Measurements from ENCODE around the gene HTRA3. TPM values are rescaled to one million over a fixed set of nuclear protein-coding genes. Genes with fewer than 3 reads are reported as not detected.

Gene HTRA3
- total and polyA plus RNA-seq, 2 of the 8 experiments (the other 6 are each of a cell fraction or from before 2014, with no cell fraction given) = 3.2 to 5.8 TPM

DNA sequence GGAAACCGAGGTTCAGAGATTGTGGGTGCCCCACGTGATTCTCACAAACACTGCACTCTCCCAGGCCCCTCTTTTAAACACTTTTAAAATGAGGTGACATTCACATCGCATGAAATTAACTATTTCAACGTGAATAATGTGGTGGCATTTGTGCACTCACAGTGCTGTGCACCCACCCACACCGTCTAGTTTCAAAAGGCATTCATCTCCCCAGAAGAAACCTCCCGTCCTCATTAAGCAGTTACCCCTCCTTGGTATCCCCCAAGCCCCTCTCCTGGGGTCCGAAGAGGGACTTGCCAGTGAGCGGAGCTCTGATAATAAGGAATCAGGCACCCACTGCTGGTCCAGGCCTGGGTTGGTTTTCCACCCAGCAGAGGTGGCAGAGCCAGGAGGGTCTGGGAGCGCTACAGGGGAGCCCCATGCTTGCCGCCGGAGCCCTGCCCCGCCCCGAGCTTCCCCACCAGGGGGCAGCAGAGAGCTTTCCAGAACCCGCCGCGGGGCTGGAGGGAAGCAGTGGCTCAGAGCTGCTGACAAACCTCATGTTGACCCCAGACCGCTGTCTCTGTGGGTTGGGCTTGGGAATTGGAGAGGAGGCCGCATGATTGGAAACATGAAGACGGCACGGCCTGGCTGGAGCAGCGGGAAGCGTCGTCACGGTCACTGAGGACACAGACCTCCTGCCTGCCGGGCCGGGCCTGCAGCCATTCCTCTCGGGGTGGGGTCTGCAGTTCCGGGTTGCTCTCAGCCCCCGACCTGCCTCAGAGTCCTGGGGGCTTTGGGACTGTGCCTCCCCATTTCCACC, 27.5 kb upstream of the HTRA3 start:
- H3K23me2 ChIP-seq (ENCODE audit: low read depth, low read length) = no peaks in the 10 kb centered on the region
- no peak overlapping the region for H3K4me3 ChIP-seq (ENCODE audit: extremely low read depth in 1 of 4, insufficient read depth in 2 of 4, low read depth in 3 of 4, low read length in 4 of 4)
- no peak overlapping the region for H2AK5ac ChIP-seq (ENCODE audit: low read depth, low read length)
- H2BK5ac ChIP-seq (ENCODE audit: low read depth, low read length) = no peak overlapping the region
- H3K27me3 ChIP-seq (replicated peaks in 1 of 4; ENCODE audit: control insufficient read depth in 3 of 4, extremely low read depth in 1 of 4, insufficient read depth in 3 of 4, low read length in 3 of 4) = no peaks in the 10 kb centered on the region
- H2BK20ac ChIP-seq (ENCODE audit: low read length) = no peak overlapping the region
- H3K14ac ChIP-seq (ENCODE audit: insufficient read length) = no peak overlapping the region
- CTCF ChIA-PET (ENCODE audit: partially characterized antibody) = interaction anchor here (0.6 to 4.4 kb wide), 34 partner anchors 12 to 232 kb away, joined by 3 to 33 read pairs (median 4); no protein-coding TSS in a partner anchor
- H2AFZ ChIP-seq (ENCODE audit: low read length) = peak overlapping the region; percentile 54; the same call in 1 of the 2 replicates
- H3K79me2 ChIP-seq (ENCODE audit: control insufficient read depth in 1 of 2, insufficient read depth in 2 of 2, low read length in 2 of 2) = no peaks in the 10 kb centered on the region
- H2BK120ac ChIP-seq (replicated peaks; ENCODE audit: low read depth, low read length) = no peak overlapping the region
- no peaks in the 10 kb centered on the region; a peak in 1 of 8 replicates for H3K36me3 ChIP-seq (ENCODE audit: control insufficient read depth in 2 of 4, insufficient read depth in 4 of 4, low read length in 3 of 4)
- WGBS, 2 experiments (ENCODE audit: extremely low coverage in 1 of 2, insufficient coverage in 1 of 2, insufficient read length in 1 of 2, insufficient replicate concordance in 2 of 2, low coverage in 1 of 2, low lambda C conversion rate in 2 of 2, missing lambda C conversion rate in 1 of 2) = 38% methylated on average over 29 of the region's 29 CpGs; no CpG with 5 or more reads in 1 of the 2 experiments
- POLR2A ChIA-PET (ENCODE audit: partially characterized antibody) = no interaction called here
- no peak overlapping the region for H4K91ac ChIP-seq (replicated peaks; ENCODE audit: insufficient read length, low read length)
- no peak overlapping the region for H3K4ac ChIP-seq (replicated peaks; ENCODE audit: insufficient read length, low read depth, low read length)
- no peak overlapping the region for H3K27ac ChIP-seq (ENCODE audit: low read depth, low read length)
- no peak overlapping the region for H3K23ac ChIP-seq (ENCODE audit: insufficient read length)
- no peaks in the 10 kb centered on the region for H3K9me3 ChIP-seq (ENCODE audit: insufficient read depth in 2 of 2, low read depth in 1 of 2, low read length in 1 of 2)
- peak overlapping the region; percentile 93 for H3K18ac ChIP-seq (ENCODE audit: extremely low read depth, low read length)
- no peak for FAIRE-seq
- peaks cover 0 to 8% (median 3%) of the 10 kb centered on the region in 4 experiments; a peak in 6 of 7 replicates for H3K4me1 ChIP-seq (replicated peaks in 1 of 4; ENCODE audit: control insufficient read depth in 3 of 4, insufficient read depth in 4 of 4, low read length in 3 of 4)
- no peak overlapping the region for H4K5ac ChIP-seq (ENCODE audit: insufficient read length, low read depth, low read length)
- peak overlapping the region; percentile 82 for H4K8ac ChIP-seq (ENCODE audit: extremely low read depth, insufficient read depth, low read length)
- no peak overlapping the region for H3K9ac ChIP-seq (replicated peaks in 1 of 4; ENCODE audit: extremely low read depth in 1 of 4, low read depth in 3 of 4, low read length in 3 of 4)
- peak; percentile 76 to 100 for DNase-seq (ENCODE audit: low read depth in 1 of 2, low spot score in 2 of 2)
- peaks cover 0 to 5% of the 10 kb centered on the region in 2 experiments for H4K20me1 ChIP-seq (replicated peaks in 1 of 2; ENCODE audit: control insufficient read depth in 1 of 2, insufficient read depth in 2 of 2, low read length in 2 of 2)
- no peak overlapping the region for H3K56ac ChIP-seq (replicated peaks; ENCODE audit: insufficient read length, low read depth, low read length)
- no peak overlapping the region for H2BK15ac ChIP-seq (ENCODE audit: low read length)
- no peak overlapping the region for H3K4me2 ChIP-seq (ENCODE audit: insufficient read depth in 1 of 2, low read depth in 2 of 2, low read length in 2 of 2)
- H2BK12ac ChIP-seq (ENCODE audit: low read depth, low read length) = 0 out of 2 replicates have a peak overlapping the region, but pooled peaks have one; percentile 9
- peaks cover 3% of the 10 kb centered on the region; the same call in 1 of the 2 replicates for H3K79me1 ChIP-seq (ENCODE audit: low read depth, low read length)
- 0 out of 2 replicates have a peak, but pooled peaks have one; percentile 21 for TF ChIP-seq TBP (IDR thresholded peaks at IDR 0.05; ENCODE audit: low read depth, low read length)
- TF ChIP-seq JUN (IDR thresholded peaks at IDR 0.05; ENCODE audit: low read depth, low read length) = no peak
- TF ChIP-seq, protein P1, sequence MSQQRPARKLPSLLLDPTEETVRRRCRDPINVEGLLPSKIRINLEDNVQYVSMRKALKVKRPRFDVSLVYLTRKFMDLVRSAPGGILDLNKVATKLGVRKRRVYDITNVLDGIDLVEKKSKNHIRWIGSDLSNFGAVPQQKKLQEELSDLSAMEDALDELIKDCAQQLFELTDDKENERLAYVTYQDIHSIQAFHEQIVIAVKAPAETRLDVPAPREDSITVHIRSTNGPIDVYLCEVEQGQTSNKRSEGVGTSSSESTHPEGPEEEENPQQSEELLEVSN (IDR thresholded peaks at IDR 0.05) = peak; percentile 82
- TF ChIP-seq, protein P2, sequence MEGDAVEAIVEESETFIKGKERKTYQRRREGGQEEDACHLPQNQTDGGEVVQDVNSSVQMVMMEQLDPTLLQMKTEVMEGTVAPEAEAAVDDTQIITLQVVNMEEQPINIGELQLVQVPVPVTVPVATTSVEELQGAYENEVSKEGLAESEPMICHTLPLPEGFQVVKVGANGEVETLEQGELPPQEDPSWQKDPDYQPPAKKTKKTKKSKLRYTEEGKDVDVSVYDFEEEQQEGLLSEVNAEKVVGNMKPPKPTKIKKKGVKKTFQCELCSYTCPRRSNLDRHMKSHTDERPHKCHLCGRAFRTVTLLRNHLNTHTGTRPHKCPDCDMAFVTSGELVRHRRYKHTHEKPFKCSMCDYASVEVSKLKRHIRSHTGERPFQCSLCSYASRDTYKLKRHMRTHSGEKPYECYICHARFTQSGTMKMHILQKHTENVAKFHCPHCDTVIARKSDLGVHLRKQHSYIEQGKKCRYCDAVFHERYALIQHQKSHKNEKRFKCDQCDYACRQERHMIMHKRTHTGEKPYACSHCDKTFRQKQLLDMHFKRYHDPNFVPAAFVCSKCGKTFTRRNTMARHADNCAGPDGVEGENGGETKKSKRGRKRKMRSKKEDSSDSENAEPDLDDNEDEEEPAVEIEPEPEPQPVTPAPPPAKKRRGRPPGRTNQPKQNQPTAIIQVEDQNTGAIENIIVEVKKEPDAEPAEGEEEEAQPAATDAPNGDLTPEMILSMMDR (IDR thresholded peaks at IDR 0.05; ENCODE audit: control extremely low read depth in 1 of 3, insufficient read depth in 1 of 3, low read depth in 1 of 3, low read length in 3 of 3) = peak in 2 of 3 experiments; percentile 87 to 97; a peak in 3 of 4 replicates
- TF ChIP-seq MAFK (IDR thresholded peaks at IDR 0.05; ENCODE audit: low read depth, low read length) = no peak
- TF ChIP-seq RAD21 (IDR thresholded peaks at IDR 0.05 in 1 of 2, conservative IDR thresholded peaks at IDR 0.05 in 1 of 2; ENCODE audit: low read depth in 2 of 2, low read length in 2 of 2) = peak; percentile 94 to 96
- no peak for TF ChIP-seq EGR1 (IDR thresholded peaks at IDR 0.05; ENCODE audit: borderline replicate concordance, low read depth, low read length)
- TF ChIP-seq CEBPB (IDR thresholded peaks at IDR 0.05; ENCODE audit: low read depth, low read length) = no peak

Measured in H1 (cell line).